GM12872 (cell line): ENCODE measurements around the gene EDDM13.

Experiments used
- TF ChIP-seq, protein P1 (sequence below): IDR thresholded peaks from 3 replicates; pipeline ENCODE4 v1.5.1; 2011; ENCODE audit warnings: low read depth, mild to moderate bottlenecking, low read length, moderate library complexity; ENCODE audit not compliant: insufficient read depth

Gene EDDM13

DNA sequence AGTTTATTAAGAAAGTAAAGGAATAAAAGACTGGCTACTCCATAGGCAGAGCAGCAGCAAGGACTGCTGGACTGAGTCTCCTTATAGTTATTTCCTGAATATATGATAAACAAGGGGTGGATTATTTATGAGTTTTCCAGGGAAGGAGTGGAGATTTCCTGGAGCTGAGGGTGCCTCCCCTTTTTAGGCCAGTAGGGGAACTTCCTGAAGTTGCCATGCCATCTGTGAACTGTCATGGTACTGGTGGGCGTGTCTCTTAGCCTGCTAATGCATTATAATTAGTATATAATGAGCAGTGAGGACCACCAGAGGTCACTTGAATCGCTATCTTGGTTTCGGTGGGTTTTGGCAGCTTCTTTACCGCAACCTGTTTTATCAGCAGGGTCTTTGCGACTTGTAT, 28.6 kb downstream of the EDDM13 start:
- TF ChIP-seq, protein P1, sequence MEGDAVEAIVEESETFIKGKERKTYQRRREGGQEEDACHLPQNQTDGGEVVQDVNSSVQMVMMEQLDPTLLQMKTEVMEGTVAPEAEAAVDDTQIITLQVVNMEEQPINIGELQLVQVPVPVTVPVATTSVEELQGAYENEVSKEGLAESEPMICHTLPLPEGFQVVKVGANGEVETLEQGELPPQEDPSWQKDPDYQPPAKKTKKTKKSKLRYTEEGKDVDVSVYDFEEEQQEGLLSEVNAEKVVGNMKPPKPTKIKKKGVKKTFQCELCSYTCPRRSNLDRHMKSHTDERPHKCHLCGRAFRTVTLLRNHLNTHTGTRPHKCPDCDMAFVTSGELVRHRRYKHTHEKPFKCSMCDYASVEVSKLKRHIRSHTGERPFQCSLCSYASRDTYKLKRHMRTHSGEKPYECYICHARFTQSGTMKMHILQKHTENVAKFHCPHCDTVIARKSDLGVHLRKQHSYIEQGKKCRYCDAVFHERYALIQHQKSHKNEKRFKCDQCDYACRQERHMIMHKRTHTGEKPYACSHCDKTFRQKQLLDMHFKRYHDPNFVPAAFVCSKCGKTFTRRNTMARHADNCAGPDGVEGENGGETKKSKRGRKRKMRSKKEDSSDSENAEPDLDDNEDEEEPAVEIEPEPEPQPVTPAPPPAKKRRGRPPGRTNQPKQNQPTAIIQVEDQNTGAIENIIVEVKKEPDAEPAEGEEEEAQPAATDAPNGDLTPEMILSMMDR = no peak

DNA sequence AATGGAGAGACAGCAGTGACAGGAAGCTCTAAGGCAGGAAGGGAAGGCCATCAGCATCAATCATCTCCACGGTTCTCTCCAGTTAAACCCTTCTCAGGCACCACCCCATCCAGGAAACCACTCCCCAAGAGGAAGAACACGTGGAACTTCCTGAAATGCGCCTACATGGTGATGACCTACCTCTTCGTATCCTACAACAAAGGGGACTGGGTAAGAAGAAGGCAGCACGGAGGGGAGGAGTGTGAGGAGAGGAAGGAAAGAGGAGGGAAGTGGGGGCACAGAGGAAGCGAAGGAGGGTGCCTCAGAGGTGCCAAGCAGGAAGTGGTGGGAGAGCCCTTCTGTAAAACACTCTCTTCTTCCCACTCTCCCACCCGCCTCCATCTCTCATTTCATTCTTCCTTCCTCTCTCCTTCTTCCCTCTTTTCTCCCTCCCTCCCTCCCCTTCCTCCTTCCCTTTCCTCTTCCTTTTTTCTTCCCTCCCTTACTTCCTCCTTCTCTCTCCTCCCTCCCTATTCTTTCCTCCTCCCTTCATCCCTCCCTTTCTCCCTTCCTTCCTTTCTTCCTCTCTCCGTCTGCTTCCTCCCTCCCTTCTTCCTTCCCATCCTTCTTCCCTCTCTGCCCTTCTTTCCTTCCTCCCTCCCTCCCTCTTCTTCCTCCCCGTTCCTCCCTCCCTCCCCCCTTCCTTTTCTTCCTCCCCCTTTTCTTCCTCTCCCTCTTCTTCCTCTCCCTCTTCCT, 29.5 kb downstream of the EDDM13 start:
- TF ChIP-seq, protein P1 = no peak

DNA sequence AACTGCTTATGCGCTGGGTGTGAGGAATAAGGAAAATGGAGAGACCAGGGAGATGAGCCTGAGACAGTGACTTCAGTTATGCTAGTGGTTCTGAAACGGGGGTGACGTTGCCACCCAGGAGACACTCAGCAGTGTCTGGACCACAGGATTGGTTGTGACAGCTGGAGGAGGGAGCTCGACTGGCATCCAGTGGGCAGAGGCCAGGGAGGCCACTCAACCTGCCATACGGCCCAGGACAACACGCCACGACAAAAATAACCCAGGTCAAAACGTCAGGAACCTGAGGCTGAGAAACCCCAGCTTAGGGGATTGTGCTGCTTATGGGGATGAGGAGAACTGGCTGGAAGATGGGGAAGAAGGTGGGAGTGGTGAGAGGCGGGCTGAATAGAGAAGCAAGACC, 31.7 kb downstream of the EDDM13 start:
- TF ChIP-seq, protein P1 = no peak

DNA sequence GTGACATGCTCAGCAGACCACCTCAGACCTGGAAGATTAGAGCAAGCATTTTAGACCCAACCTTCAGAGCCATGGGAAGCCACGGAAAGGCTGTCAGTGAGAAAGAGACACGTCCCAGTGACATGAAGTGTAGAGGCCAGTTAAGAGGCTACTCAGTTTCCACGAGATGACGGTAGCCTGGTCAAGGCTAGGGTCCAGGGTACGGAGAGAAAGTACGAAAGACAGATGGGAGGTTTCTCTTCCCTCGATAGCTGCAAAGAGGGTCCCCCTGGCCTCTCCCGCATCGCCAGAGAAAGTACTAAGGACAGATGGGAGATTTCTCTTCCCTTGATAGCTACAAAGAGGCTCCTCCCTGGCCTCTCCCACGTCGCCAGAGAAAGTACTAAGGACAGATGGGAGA, 33.5 kb downstream of the EDDM13 start:
- TF ChIP-seq, protein P1 = no peak

DNA sequence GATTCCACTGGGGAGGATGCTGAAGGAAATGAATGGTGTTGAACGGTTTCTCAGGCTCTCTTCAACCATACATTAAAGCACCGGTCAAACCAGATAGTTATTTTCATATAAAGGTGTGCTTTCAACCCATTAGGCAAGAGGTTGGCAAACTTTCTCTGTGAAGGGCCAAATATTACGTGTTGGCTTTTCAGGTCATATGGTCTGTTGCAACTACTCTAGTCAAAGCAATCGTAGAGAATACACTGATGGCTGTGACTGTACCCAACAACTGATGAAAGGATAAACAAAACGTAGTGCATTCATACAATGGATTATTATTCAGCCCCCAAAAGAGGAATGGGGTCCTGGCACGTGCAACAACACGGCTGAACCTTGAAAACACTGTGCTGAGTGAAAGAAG, 36.2 kb downstream of the EDDM13 start:
- TF ChIP-seq, protein P1 = no peak

DNA sequence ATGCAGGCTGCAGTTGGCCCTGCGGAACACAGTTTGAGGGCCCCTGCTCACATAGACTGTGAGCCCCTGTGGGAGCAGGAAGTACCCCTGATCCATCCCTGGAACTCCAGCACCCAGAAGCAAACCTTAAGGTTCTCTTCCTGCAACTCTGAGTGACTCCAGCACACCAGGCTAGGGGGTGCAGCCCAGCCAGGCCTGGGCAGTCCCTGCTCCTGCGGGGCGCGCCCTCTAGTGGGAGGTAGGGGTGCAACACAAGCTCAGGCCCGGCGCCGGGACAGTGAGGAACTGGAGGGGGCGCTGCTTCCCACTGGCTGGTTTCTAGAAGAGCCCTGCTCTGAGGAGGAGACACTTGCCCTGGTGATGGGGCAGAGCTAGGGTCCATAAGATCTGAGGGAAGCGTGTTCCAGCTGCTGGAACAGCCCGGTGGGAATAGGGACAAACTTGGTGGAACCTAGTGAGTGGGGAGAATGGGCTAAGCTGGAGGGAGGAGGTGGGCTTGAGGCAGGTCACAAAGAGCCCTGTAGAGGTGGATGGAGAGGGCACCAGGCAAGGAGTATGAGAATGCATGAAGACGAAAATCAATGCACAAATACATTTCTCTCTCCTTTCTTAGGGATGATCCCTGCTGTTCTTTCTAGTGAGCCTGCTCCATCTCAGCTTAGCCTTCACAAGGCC, 37.1 kb downstream of the EDDM13 start:
- TF ChIP-seq, protein P1 = peak; percentile 85

DNA sequence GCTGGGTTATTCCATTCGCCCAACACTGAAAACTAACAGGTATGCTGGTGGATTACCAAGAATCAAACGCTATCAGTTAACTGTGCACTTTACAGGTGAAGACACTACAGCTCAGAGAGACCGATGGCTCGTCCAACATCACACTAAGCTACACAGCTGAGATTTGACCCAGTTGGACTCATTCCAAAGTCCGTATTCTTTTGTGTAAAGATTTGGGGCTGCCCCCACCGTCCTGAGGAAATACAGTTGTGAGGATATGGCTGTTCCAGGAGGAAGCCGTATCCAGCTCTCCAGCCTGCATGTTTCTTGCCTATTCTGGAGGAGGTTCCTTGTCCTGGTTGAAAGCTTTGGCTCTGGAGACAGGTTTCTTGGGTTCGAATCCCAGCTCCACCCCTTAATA, 37.9 kb downstream of the EDDM13 start:
- TF ChIP-seq, protein P1 = no peak
